ENCODE measurements around the gene PITHD1. TPM values are rescaled to one million over a fixed set of nuclear protein-coding genes. Genes with fewer than 3 reads are reported as not detected.

Gene PITHD1
- total RNA-seq, 1 donor from 2014 or later = 37.6 TPM

- H3K4me3 ChIP-seq (ENCODE audit: low read depth, low read length) = no peak overlapping the region
- no peaks in the 10 kb centered on the region for H3K27me3 ChIP-seq (ENCODE audit: control insufficient read depth, insufficient read depth, low read length)
- no peak for DNase-seq (ENCODE audit: low read depth)
- no peaks in the 10 kb centered on the region for H3K36me3 ChIP-seq (ENCODE audit: control insufficient read depth, insufficient read depth, low read length)
- TF ChIP-seq CTCF (IDR thresholded peaks at IDR 0.05; ENCODE audit: insufficient read depth, low read length, poor library complexity, severe bottlenecking) = peak; percentile 69
Measured at GRCh38 chr1:23810818-23811540, 32.8 kb downstream of the PITHD1 start.

GRCh38 chr1:23814016-23814415, 35.8 kb downstream of the PITHD1 start:
- Histone ChIP-seq H3K36me3 (ENCODE audit: control insufficient read depth, insufficient read depth, low read length) (peaks cover 1% of the 10 kb centered on the region), H3K4me3 (ENCODE audit: low read depth, low read length) (no peak overlapping the region), H3K27me3 (ENCODE audit: control insufficient read depth, insufficient read depth, low read length) (no peaks in the 10 kb centered on the region)
- no peak for DNase-seq (ENCODE audit: low read depth)
- TF ChIP-seq CTCF (IDR thresholded peaks at IDR 0.05; ENCODE audit: insufficient read depth, low read length, poor library complexity, severe bottlenecking) = no peak

GRCh38 chr1:23816361-23816760, 38.1 kb downstream of the PITHD1 start:
- Histone ChIP-seq H3K36me3 (ENCODE audit: control insufficient read depth, insufficient read depth, low read length) (peaks cover 1% of the 10 kb centered on the region), H3K27me3 (ENCODE audit: control insufficient read depth, insufficient read depth, low read length) (no peaks in the 10 kb centered on the region), H3K4me3 (ENCODE audit: low read depth, low read length) (no peak overlapping the region)
- no peak for TF ChIP-seq CTCF (IDR thresholded peaks at IDR 0.05; ENCODE audit: insufficient read depth, low read length, poor library complexity, severe bottlenecking)
- no peak for DNase-seq (ENCODE audit: low read depth)

GRCh38 chr1:23816906-23817305, 38.7 kb downstream of the PITHD1 start:
- TF ChIP-seq CTCF (IDR thresholded peaks at IDR 0.05; ENCODE audit: insufficient read depth, low read length, poor library complexity, severe bottlenecking) = no peak
- H3K27me3 ChIP-seq (ENCODE audit: control insufficient read depth, insufficient read depth, low read length) = no peaks in the 10 kb centered on the region
- H3K4me3 ChIP-seq (ENCODE audit: low read depth, low read length) = no peak overlapping the region
- H3K36me3 ChIP-seq (ENCODE audit: control insufficient read depth, insufficient read depth, low read length) = peaks cover 1% of the 10 kb centered on the region
- no peak for DNase-seq (ENCODE audit: low read depth)

- Histone ChIP-seq H3K27me3 (ENCODE audit: control insufficient read depth, insufficient read depth, low read length) (no peaks in the 10 kb centered on the region), H3K36me3 (ENCODE audit: control insufficient read depth, insufficient read depth, low read length) (peaks cover 1% of the 10 kb centered on the region), H3K4me3 (ENCODE audit: low read depth, low read length) (no peak overlapping the region)
- no peak for DNase-seq (ENCODE audit: low read depth)
- no peak for TF ChIP-seq CTCF (IDR thresholded peaks at IDR 0.05; ENCODE audit: insufficient read depth, low read length, poor library complexity, severe bottlenecking)
Measured at GRCh38 chr1:23817633-23818032, 39.4 kb downstream of the PITHD1 start.

- no peak for DNase-seq (ENCODE audit: low read depth)
- Histone ChIP-seq H3K4me3 (ENCODE audit: low read depth, low read length) (no peak overlapping the region), H3K36me3 (ENCODE audit: control insufficient read depth, insufficient read depth, low read length) (no peaks in the 10 kb centered on the region), H3K27me3 (ENCODE audit: control insufficient read depth, insufficient read depth, low read length) (no peaks in the 10 kb centered on the region)
- TF ChIP-seq CTCF (IDR thresholded peaks at IDR 0.05; ENCODE audit: insufficient read depth, low read length, poor library complexity, severe bottlenecking) = no peak
Measured at GRCh38 chr1:23823767-23824166, 45.5 kb downstream of the PITHD1 start.
